ENCODE measurements around the gene PURB. TPM values are rescaled to one million over a fixed set of nuclear protein-coding genes. Genes with fewer than 3 reads are reported as not detected.
A peak's percentile ranks its signal among the peaks of the same experiment; 100 is the strongest.
"Not testable (repeated sequence)": the region's sequence is repeated elsewhere in the genome, so short reads cannot be mapped to it uniquely, and the experiment has no call there.

Gene PURB
- total and polyA plus RNA-seq, 5 experiments from 2014 or later, result 2.0 to 28.1 (median 3.2) TPM

- H3K27ac Mint-ChIP-seq, result peak overlapping the region; percentile 31 to 99 (median 95)
- ATAC-seq, result no peak
- peak overlapping the region; percentile 85 to 97 (median 92) for H3K4me3 Mint-ChIP-seq
- H3K27me3 Mint-ChIP-seq, result peaks cover 0 to 3% (median 0%) of the 10 kb centered on the region in 5 donors
- peaks cover 14 to 38% (median 26%) of the 10 kb centered on the region in 4 donors for H3K4me1 Mint-ChIP-seq
- no peak for DNase-seq
- POLR2A ChIA-PET, result interaction anchor here (0.6 to 3.7 kb wide), 14 partner anchors 32 to 359 kb away, joined by 3 to 37 read pairs (median 6); partner anchors contain the start of genes DDX56, NUDCD3, PPIA and PURB
- peaks cover 0 to 5% (median 0%) of the 10 kb centered on the region in 9 donors for H3K9me3 Mint-ChIP-seq
- no peaks in the 10 kb centered on the region for H3K36me3 Mint-ChIP-seq
Observed at GRCh38 chr7:44849259-44849884, 36.0 kb downstream of the PURB start.

GRCh38 chr7:44847920-44848634 is 37.3 kb downstream of the PURB start, which contains the start of gene H2AZ2:
Gene H2AZ2 (minus strand): TSS chr7:44848087. CDS start chr7:44847971, 116 bp downstream.
- peaks cover 0 to 5% (median 0%) of the 10 kb centered on the region in 3 donors for H3K36me3 Mint-ChIP-seq
- POLR2A ChIA-PET, result interaction anchor here (0.6 to 3.7 kb wide), 27 partner anchors 14 to 1916 kb away, joined by 3 to 37 read pairs (median 5); partner anchors contain the start of genes DDX56, MRPL32, NUDCD3 and OGDH
- peak within 1 kb of the TSS; percentile 87 to 98 (median 94) for H3K4me3 Mint-ChIP-seq
- DNase-seq (peak; percentile 98 to 100 (median 99)), ATAC-seq (peak; percentile 76 to 81)
- H3K9me3 Mint-ChIP-seq, result peaks cover 0 to 5% (median 0%) of the 10 kb centered on the region in 9 donors
- H3K27ac Mint-ChIP-seq, result peak within 1 kb of the TSS; percentile 94 to 99 (median 98)
- H3K27me3 Mint-ChIP-seq, result peaks cover 0 to 3% (median 0%) of the 10 kb centered on the region in 5 donors
- peaks cover 14 to 44% (median 33%) of the 10 kb centered on the region in 4 donors for H3K4me1 Mint-ChIP-seq

- POLR2A ChIA-PET, result interaction anchor here (0.6 to 3.7 kb wide), 25 partner anchors 10 to 387 kb away, joined by 3 to 37 read pairs (median 7); partner anchors contain the start of genes DDX56, NUDCD3, OGDH and PPIA
- ATAC-seq (peak; percentile 63 to 65), DNase-seq (peak; percentile 78 to 94 (median 88))
- Mint-ChIP-seq H3K27ac (peak overlapping the region; percentile 94 to 99 (median 98)), H3K4me3 (peak overlapping the region; percentile 87 to 98 (median 94)), H3K4me1 (peaks cover 16 to 48% (median 37%) of the 10 kb centered on the region in 4 donors), H3K9me3 (peaks cover 0 to 5% (median 0%) of the 10 kb centered on the region in 9 donors), H3K27me3 (peaks cover 0 to 3% (median 0%) of the 10 kb centered on the region in 5 donors), H3K36me3 (peaks cover 0 to 9% (median 0%) of the 10 kb centered on the region in 3 donors)
Observed at GRCh38 chr7:44847509-44847919, 37.8 kb downstream of the PURB start.

GRCh38 chr7:44846816-44847508 is 38.4 kb downstream of the PURB start:
- Mint-ChIP-seq H3K27me3 (peaks cover 0 to 3% (median 0%) of the 10 kb centered on the region in 5 donors), H3K4me3 (peak overlapping the region; percentile 87 to 98 (median 94)), H3K9me3 (peaks cover 0 to 5% (median 0%) of the 10 kb centered on the region in 9 donors), H3K27ac (peak overlapping the region; percentile 94 to 99 (median 98)), H3K4me1 (peaks cover 18 to 53% (median 43%) of the 10 kb centered on the region in 4 donors), H3K36me3 (peaks cover 0 to 14% (median 0%) of the 10 kb centered on the region in 3 donors)
- ATAC-seq (peak; percentile 40 to 48), DNase-seq (no peak)
- POLR2A ChIA-PET, result interaction anchor here (0.7 to 3.7 kb wide), 27 partner anchors 9 to 386 kb away, joined by 3 to 37 read pairs (median 7); partner anchors contain the start of genes DDX56, NUDCD3, OGDH and PPIA

- POLR2A ChIA-PET, result interaction anchor here (0.7 to 3.7 kb wide), 17 partner anchors 9 to 795 kb away, joined by 3 to 34 read pairs (median 5); partner anchors contain the start of genes DDX56, NUDCD3, OGDH and PPIA
- H3K9me3 Mint-ChIP-seq, H3K27me3 Mint-ChIP-seq, ATAC-seq: not testable (repeated sequence)
- Mint-ChIP-seq H3K4me1 (peaks cover 21 to 59% (median 47%) of the 10 kb centered on the region in 4 donors), H3K27ac (peak overlapping the region; percentile 94 to 99 (median 98)), H3K4me3 (peak overlapping the region; percentile 87 to 98 (median 94)), H3K36me3 (peaks cover 0 to 20% (median 3%) of the 10 kb centered on the region in 3 donors)
- peak in 7 of 10 donors; percentile 6 to 53 (median 28) for DNase-seq
Observed at GRCh38 chr7:44846390-44846789, 38.9 kb downstream of the PURB start.

- peaks cover 0 to 3% (median 0%) of the 10 kb centered on the region in 5 donors for H3K27me3 Mint-ChIP-seq
- H3K4me1 Mint-ChIP-seq, result peaks cover 23 to 65% (median 55%) of the 10 kb centered on the region in 4 donors
- H3K27ac Mint-ChIP-seq, result peak overlapping the region in 9 of 10 donors; percentile 60 to 99 (median 98)
- peaks cover 0 to 30% (median 8%) of the 10 kb centered on the region in 3 donors for H3K36me3 Mint-ChIP-seq
- H3K4me3 Mint-ChIP-seq, result peak overlapping the region in 9 of 10 donors; percentile 45 to 96 (median 93)
- DNase-seq, result no peak
- no peak for ATAC-seq
- peaks cover 0 to 5% (median 0%) of the 10 kb centered on the region in 9 donors for H3K9me3 Mint-ChIP-seq
- POLR2A ChIA-PET, result interaction anchor here (0.6 to 3.7 kb wide), 6 partner anchors 22 to 355 kb away, joined by 3 to 32 read pairs (median 12); partner anchors contain the start of genes NUDCD3, PPIA and TMED4
Observed at GRCh38 chr7:44845451-44845850, 39.9 kb downstream of the PURB start.

GRCh38 chr7:44843440-44843839 is 41.9 kb downstream of the PURB start:
- not testable (repeated sequence) for ATAC-seq, H3K27ac Mint-ChIP-seq, H3K27me3 Mint-ChIP-seq, H3K4me3 Mint-ChIP-seq, H3K9me3 Mint-ChIP-seq, DNase-seq
- peaks cover 23 to 71% (median 59%) of the 10 kb centered on the region in 4 donors for H3K4me1 Mint-ChIP-seq
- H3K36me3 Mint-ChIP-seq, result peaks cover 0 to 43% (median 15%) of the 10 kb centered on the region in 3 donors
- POLR2A ChIA-PET, result interaction anchor here (0.7 to 1.8 kb wide), 6 partner anchors 42 to 1005 kb away, joined by 3 to 5 read pairs (median 4); partner anchors contain the start of genes DDX56 and PPIA

- POLR2A ChIA-PET, result interaction anchor here (0.7 to 1.2 kb wide), 4 partner anchors 43 to 269 kb away, joined by 3 read pairs; partner anchors contain the start of genes DDX56, OGDH, PPIA and PURB
Observed at GRCh38 chr7:44842675-44843074, 42.7 kb downstream of the PURB start.

GRCh38 chr7:44838751-44839150 is 46.6 kb downstream of the PURB start:
- DNase-seq (no peak), ATAC-seq (no peak)
- Mint-ChIP-seq H3K4me3 (no peak overlapping the region), H3K36me3 (peaks cover 0 to 79% (median 18%) of the 10 kb centered on the region in 3 donors), H3K9me3 (no peaks in the 10 kb centered on the region), H3K4me1 (peaks cover 11 to 42% (median 28%) of the 10 kb centered on the region in 4 donors), H3K27ac (peak overlapping the region in 1 of 10 donors; percentile 40), H3K27me3 (no peaks in the 10 kb centered on the region)
- POLR2A ChIA-PET, result no interaction called here

More at GRCh38 chr7:44842675-44843074, 42.7 kb downstream of the PURB start:
- not testable (repeated sequence) for DNase-seq, H3K9me3 Mint-ChIP-seq, ATAC-seq, H3K27me3 Mint-ChIP-seq
- Mint-ChIP-seq H3K36me3 (peaks cover 0 to 49% (median 15%) of the 10 kb centered on the region in 3 donors), H3K4me3 (peak overlapping the region in 2 of 10 donors; percentile 0 to 40), H3K4me1 (peaks cover 20 to 68% (median 57%) of the 10 kb centered on the region in 4 donors), H3K27ac (peak overlapping the region in 1 of 10 donors; percentile 41)

- H3K27ac Mint-ChIP-seq, result peak overlapping the region in 9 of 10 donors; percentile 5 to 77 (median 61)
- H3K4me3 Mint-ChIP-seq, result no peak overlapping the region
- no peak for DNase-seq
- peaks cover 0 to 66% (median 7%) of the 10 kb centered on the region in 3 donors for H3K36me3 Mint-ChIP-seq
- no peak for ATAC-seq
- no peaks in the 10 kb centered on the region for H3K9me3 Mint-ChIP-seq
- no peaks in the 10 kb centered on the region for H3K27me3 Mint-ChIP-seq
- peaks cover 0 to 17% (median 4%) of the 10 kb centered on the region in 4 donors for H3K4me1 Mint-ChIP-seq
- POLR2A ChIA-PET, result interaction anchor here (1.0 kb wide), 1 partner anchor 59 kb away, joined by 3 read pairs; no protein-coding TSS in a partner anchor
Observed at GRCh38 chr7:44827567-44827966, 57.8 kb downstream of the PURB start.

Measured in naive thymus-derived CD8-positive, alpha-beta T cell (primary cell).